Measurements from ENCODE around the gene TMEM200A. TPM values are rescaled to one million over a fixed set of nuclear protein-coding genes. Genes with fewer than 3 reads are reported as not detected.

The TMEM200A gene
- total RNA-seq, 1 experiment from 2014 or later, result 2.0 TPM

DNA sequence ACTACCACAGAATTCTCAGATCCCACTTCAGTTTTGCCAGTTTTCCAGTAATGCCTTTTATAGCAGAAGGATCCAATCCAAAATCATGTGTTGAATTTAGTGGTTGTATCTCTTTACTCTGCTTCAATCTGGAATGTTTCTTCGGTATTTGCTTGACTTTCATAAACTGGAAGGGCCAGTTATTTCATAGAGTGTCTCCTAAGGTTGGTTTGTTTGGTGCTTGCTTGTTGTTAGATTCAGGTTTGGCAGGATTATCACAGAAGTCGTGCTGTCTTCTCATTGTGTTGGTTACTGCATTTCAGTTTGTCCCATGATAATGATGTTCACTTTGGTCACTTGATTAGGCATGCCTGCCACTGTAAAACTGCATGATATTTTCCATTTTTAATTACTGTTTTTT, 45.7 kb downstream of the TMEM200A start:
- Histone ChIP-seq H3K27ac (ENCODE audit: low read depth, low read length, poor library complexity, severe bottlenecking) (no peak overlapping the region), H3K36me3 (ENCODE audit: insufficient read depth, low read length, poor library complexity, severe bottlenecking) (no peaks in the 10 kb centered on the region), H3K9me3 (ENCODE audit: low read depth, low read length, poor library complexity, severe bottlenecking) (no peaks in the 10 kb centered on the region), H3K27me3 (replicated peaks; ENCODE audit: insufficient read depth, low read depth, low read length, poor library complexity) (no peaks in the 10 kb centered on the region), H3K4me1 (ENCODE audit: insufficient read depth, low read length, poor library complexity, severe bottlenecking) (peaks cover 5% of the 10 kb centered on the region), H3K4me3 (ENCODE audit: low read depth, low read length, poor library complexity, severe bottlenecking) (no peak overlapping the region)
- DNase-seq (ENCODE audit: low spot score), result no peak
- TF ChIP-seq, protein P1, sequence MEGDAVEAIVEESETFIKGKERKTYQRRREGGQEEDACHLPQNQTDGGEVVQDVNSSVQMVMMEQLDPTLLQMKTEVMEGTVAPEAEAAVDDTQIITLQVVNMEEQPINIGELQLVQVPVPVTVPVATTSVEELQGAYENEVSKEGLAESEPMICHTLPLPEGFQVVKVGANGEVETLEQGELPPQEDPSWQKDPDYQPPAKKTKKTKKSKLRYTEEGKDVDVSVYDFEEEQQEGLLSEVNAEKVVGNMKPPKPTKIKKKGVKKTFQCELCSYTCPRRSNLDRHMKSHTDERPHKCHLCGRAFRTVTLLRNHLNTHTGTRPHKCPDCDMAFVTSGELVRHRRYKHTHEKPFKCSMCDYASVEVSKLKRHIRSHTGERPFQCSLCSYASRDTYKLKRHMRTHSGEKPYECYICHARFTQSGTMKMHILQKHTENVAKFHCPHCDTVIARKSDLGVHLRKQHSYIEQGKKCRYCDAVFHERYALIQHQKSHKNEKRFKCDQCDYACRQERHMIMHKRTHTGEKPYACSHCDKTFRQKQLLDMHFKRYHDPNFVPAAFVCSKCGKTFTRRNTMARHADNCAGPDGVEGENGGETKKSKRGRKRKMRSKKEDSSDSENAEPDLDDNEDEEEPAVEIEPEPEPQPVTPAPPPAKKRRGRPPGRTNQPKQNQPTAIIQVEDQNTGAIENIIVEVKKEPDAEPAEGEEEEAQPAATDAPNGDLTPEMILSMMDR (conservative IDR thresholded peaks at IDR 0.05; ENCODE audit: low read depth, low read length), result no peak
- TF ChIP-seq EZH2 (IDR thresholded peaks at IDR 0.05; ENCODE audit: borderline replicate concordance, low read depth, low read length, poor library complexity, severe bottlenecking), result no peak
- ChIA-PET CTCF (no interaction called here), POLR2A (ENCODE audit: low non-redundant PET) (interaction anchor here (0.7 kb wide), 1 partner anchor 27 kb away, joined by 3 read pairs; no protein-coding TSS in a partner anchor)
- no TSS peak for BruUV-seq (replicated peaks)
- intact Hi-C loops (cut with micrococcal nuclease; ENCODE audit: unreplicated experiment), result no loop called here

DNA sequence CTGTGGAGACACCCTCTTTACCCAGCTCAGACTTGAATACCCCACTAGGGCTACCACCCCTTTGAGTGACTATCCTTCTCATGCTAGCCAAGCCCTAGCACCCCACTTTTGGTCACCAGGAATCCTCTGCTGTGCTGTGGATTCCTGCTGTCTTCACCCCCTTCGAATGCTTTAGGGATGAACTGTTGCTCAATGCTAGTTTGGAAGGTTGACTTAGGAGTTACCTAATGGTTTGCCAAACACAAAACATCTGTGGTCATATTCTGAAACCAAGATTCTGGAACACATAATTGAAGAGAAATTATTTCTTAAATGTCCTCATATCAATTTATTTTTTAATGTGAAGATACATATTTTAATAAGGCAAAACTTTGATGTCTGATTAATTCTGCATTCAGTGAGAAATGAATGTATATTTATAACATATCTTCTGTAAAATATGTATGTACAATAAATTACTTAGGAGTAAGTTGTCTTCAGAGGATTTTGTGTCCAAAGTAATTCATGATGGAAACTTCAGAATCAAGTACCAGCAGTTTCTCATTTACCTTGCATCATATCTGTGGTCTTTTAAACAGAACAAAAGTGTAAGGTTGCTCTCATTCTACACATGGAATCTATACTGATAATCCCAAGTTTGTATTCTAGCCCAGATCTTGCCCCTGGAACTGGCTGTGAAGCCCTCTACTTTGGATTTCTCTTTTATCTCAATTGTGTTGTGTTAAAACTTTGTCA, 46.9 kb downstream of the TMEM200A start:
- peaks cover 5% of the 10 kb centered on the region for H3K4me1 ChIP-seq (ENCODE audit: insufficient read depth, low read length, poor library complexity, severe bottlenecking)
- ChIA-PET CTCF (no interaction called here), POLR2A (ENCODE audit: low non-redundant PET) (no interaction called here)
- H3K36me3 ChIP-seq (ENCODE audit: insufficient read depth, low read length, poor library complexity, severe bottlenecking), result no peaks in the 10 kb centered on the region
- H3K27ac ChIP-seq (ENCODE audit: low read depth, low read length, poor library complexity, severe bottlenecking), result no peak overlapping the region
- H3K27me3 ChIP-seq (replicated peaks; ENCODE audit: insufficient read depth, low read depth, low read length, poor library complexity), result no peaks in the 10 kb centered on the region
- intact Hi-C loops (cut with micrococcal nuclease; ENCODE audit: unreplicated experiment), result no loop called here
- TF ChIP-seq, protein P1 (conservative IDR thresholded peaks at IDR 0.05; ENCODE audit: low read depth, low read length), result no peak
- TF ChIP-seq EZH2 (IDR thresholded peaks at IDR 0.05; ENCODE audit: borderline replicate concordance, low read depth, low read length, poor library complexity, severe bottlenecking), result no peak
- no peaks in the 10 kb centered on the region for H3K9me3 ChIP-seq (ENCODE audit: low read depth, low read length, poor library complexity, severe bottlenecking)
- DNase-seq (ENCODE audit: low spot score), result no peak
- BruUV-seq (replicated peaks), result no TSS peak
- no peak overlapping the region for H3K4me3 ChIP-seq (ENCODE audit: low read depth, low read length, poor library complexity, severe bottlenecking)

DNA sequence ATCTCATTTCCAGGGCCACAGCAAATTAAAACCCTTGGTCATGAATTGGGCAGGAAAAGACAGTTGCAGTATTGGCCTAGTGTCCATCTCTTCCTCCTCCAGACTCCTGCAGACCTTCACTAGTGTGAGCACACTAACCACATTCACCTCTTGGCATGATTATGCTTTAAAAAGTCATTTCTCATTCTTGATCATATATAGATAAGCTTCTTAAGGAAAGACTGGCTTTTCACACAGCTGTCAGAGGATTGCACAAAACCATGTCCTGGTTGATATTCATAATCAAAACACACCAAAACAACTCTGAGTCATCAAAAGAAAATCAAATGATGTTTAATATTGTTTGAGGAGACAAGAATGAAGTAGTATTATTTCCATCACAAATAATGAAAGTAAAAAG, 52.1 kb downstream of the TMEM200A start:
- Histone ChIP-seq H3K9me3 (ENCODE audit: low read depth, low read length, poor library complexity, severe bottlenecking) (no peaks in the 10 kb centered on the region), H3K27me3 (replicated peaks; ENCODE audit: insufficient read depth, low read depth, low read length, poor library complexity) (no peaks in the 10 kb centered on the region), H3K4me3 (ENCODE audit: low read depth, low read length, poor library complexity, severe bottlenecking) (no peak overlapping the region), H3K4me1 (ENCODE audit: insufficient read depth, low read length, poor library complexity, severe bottlenecking) (no peaks in the 10 kb centered on the region), H3K27ac (ENCODE audit: low read depth, low read length, poor library complexity, severe bottlenecking) (no peak overlapping the region), H3K36me3 (ENCODE audit: insufficient read depth, low read length, poor library complexity, severe bottlenecking) (no peaks in the 10 kb centered on the region)
- BruUV-seq (replicated peaks), result no TSS peak
- ChIA-PET CTCF (no interaction called here), POLR2A (ENCODE audit: low non-redundant PET) (no interaction called here)
- no peak for DNase-seq (ENCODE audit: low spot score)
- TF ChIP-seq, protein P1 (conservative IDR thresholded peaks at IDR 0.05; ENCODE audit: low read depth, low read length), result no peak
- TF ChIP-seq EZH2 (IDR thresholded peaks at IDR 0.05; ENCODE audit: borderline replicate concordance, low read depth, low read length, poor library complexity, severe bottlenecking), result no peak
- intact Hi-C loops (cut with micrococcal nuclease; ENCODE audit: unreplicated experiment), result no loop called here
